Kasumi-1 (cell line): Measurements from ENCODE around the gene CCDC6.
"Not testable (repeated sequence)": the region's sequence is repeated elsewhere in the genome, so short reads cannot be mapped to it uniquely, and the experiment has no call there.

Source experiments
- DNase-seq, 2 experiments: peaks; one replicate each; lab custom pipeline; 2025; lab: John Stamatoyannopoulos, UW

Gene CCDC6

DNA sequence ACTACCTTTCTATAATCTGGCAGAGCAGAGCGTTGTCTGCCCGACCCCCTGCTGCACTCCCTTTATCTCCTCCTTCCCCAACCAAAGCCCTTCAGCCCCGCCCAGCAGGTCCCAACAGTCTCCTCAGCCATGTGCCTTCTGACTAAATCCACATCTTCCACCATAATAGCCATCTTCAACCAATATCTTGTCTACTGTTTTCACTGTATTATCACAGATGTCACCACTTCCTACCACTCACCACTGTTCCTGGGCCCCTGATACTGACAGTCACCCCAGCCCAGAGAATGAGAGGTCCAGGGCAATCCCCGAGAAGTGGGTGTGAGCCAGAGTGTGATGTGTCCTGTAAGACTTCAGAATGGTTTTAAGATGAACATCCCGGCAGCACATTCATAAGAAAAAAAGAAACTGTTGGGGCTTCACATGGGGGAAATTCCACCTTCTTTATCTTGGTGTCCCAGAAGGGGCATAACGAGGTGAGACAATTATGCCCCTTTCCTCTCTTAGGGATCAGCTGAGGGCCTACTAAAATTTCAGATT is 25.3 kb downstream of the CCDC6 start:
- DNase-seq = no peak

DNA sequence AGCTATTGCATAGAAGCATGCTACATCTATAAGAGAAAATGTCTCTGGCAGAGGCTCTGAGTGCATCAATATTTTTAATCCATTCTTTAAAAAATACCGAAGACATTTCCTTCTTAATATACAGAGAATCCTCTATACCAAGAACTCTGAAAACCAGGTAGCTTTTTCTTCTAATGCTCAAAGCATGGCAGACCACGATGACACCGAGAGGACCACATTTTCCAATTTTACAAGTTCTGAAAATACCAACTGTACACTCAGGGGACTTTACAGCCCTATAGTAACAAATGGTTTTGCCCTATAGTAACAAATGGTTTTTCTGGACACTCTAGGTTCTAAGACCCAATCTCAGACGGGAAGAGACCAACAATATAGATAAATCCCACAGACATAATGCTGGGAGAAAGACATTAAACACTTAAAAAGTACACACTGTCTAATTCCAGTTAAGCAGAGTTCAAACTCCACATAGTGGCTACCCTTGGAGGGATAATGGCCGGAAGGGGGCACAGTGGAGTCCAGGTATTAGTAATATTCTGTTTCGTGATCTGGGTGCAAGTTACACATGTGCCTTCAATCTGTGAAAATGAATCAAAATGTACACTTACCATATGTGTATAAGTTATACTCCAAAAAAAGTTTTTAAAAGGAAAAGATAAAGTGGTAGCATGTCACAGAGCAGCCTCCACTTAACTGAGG is 26.2 kb downstream of the CCDC6 start:
- DNase-seq = no peak

DNA sequence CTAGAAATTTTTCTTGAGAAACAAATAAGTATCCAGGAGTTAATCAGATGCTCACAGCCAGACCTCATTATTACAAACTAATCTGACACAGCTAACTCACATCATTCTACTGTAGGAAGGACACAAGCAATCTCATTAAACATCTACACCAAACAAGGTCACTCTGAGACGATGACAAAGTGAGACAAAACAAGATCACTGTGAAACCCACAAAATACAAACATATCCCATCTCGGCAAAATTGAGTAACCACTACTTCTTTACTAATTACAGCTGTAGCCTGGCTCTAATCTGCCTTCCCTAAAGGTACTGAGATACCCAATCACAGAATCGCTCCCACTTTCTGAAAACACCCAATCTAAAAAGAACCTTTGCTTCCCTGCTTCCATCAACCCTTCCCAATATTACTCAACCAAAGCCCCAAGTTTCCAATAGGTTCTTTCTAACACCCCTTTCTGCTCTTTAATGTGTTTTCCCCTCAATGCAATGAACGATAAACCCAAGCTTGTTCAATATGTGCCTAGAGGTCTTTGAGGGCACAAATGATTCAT is 26.9 kb downstream of the CCDC6 start:
- DNase-seq = no peak

DNA sequence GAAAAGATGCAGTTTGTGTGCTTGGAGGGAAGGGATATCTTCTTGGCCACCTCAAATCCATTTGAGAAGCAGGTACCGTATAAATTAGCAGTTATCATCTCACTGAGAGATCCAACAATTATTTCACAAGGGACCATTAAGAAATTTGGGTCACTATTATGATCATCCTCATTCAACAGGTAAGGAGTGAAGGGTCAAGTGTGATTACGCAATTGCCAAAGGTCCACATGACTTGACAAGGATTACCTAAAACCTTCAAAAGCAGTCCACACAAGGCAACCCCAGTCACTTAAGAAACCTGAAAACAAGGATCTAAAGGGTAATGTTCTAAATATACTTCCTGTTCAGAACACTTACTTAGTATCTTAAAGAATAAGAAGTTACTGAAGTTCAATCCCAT is 27.4 kb downstream of the CCDC6 start:
- no peak for DNase-seq

DNA sequence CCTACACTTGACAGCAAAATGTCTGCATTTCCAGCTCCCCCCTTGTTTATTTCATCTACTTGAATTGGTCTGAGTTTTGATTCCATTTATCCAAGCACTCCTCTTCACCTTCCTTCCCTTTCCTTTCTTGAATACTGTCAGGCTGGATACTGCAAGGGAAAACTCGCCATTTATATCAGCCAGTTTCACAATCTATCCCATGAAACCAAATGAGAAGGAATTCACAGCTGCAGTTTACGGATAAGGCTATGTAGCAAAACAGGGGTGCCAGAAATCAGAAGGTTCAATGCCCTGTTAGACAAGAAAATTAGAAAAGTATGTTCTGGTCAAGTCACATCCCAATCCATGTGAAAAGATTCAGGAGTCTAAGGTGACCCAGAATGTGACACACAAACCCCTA is 28.1 kb downstream of the CCDC6 start:
- DNase-seq = no peak

DNA sequence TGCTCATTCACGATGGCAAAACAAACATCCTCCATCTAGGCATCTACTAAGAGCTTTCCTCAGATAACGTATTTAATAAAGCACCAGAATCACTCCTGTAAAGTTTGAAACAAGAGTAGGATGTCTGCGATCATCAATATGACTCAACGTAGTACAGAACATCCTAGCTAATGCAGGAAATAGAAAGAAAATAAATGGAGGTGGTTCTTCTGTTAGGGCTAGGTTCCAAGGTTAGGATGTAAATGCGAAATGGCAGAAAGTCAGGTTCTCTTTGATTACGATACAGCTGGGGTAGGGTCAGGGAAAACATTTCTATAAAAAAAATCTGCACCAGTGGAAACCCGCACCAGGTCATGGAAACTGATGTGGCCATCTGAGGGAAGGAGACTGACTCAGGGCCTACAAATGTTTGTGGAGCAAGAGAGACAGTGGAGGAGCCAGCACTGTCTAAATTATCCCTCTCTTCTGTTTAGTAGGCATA is 29.1 kb downstream of the CCDC6 start:
- DNase-seq = no peak

DNA sequence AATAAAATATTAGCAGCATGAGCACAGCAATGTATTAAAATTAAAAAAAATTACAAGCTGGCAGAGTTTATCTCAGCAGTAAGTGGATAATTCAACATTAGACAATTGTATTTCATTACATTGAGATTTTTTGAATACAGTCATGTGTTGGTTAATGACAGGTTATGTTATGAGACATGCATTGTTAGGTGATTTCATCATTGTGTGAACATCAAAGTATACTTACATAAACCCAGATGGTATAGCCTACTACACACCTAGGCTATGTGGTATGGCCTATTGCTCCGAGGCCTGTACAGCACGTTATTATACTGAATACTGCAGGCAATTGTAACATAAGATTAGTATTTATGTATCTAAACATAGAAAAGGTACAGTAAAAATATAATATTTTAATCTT is 29.7 kb downstream of the CCDC6 start:
- DNase-seq = no peak

DNA sequence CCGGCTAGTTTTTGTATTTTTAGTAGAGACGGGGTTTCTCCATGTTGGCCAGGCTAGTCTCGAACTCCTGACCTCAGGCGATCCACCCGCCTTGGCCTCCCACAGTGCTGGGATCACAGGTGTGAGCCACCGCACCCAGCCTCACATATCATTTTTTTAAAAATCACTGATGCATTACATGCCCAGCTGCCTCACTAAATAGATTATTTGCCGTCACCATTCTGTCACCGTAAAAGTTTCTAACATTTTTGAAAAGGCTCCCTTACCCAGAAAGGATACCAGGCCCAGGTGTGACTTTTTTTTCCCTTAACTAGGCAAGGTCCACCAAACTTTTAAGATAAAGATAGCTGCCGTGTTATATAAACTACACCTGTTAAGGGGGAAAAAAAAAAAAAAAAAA is 30.1 kb downstream of the CCDC6 start:
- not testable (repeated sequence) for DNase-seq

DNA sequence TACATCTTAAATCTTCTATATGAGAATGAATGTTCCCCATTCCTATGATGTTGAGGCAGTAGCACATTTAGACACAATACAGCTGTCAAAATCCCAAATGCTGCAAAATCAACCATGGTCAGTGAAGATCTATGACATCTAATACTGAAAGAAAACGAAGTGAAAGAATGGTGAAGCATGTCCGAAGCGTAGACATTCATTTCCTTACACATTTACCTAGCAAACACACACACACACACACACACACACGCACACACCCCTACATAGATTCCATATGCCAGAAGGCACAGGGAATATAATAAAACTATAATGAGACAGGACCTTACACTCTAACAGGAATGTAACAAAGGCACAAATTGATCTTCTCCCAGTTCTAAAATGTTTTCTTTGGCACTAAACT is 32.5 kb downstream of the CCDC6 start:
- DNase-seq = no peak

DNA sequence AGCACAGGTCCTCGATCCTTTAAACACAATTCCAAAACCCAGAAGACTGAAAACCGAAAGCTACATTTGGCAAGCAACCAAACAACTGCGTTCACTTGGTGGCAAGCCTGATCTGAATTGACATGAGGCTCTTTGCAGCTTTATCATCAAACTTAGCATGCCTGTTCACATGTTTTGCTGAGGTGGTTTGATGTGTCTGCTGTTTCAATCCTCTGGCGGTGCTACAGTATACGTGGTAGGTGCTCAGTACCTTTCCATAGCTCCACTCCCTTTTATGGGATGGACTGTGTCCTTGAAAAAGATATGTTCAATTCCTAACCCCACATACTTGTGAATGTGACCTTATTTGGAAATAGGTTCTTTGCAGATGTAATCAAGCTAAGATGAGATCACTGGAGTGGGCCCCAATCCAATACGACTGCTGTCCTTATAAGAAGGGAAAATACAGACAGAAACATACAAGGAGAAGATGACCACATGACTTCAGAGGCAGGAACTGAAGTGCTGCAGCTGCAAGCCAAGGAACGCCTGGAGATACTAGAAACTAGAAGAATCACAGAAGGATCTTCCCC is 33.4 kb downstream of the CCDC6 start:
- DNase-seq = no peak

DNA sequence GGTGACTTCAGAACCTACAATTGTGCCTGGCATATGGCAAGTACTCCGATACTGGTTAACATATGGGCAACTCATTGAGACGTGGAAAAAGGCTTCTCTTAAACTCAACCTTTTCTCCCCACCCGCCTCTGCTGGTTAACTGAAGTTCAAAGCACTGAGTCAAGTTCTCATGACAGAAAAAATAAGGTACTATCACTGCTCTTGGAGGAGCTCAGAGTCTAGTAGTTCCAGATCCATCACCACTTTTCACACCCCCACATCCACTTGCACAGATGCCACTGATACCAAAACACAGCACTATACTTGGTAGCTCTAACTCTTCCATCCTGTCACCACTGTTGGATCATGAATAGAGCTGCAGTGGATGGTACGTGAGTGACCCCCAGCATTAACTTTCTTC is 36.2 kb downstream of the CCDC6 start:
- no peak for DNase-seq

DNA sequence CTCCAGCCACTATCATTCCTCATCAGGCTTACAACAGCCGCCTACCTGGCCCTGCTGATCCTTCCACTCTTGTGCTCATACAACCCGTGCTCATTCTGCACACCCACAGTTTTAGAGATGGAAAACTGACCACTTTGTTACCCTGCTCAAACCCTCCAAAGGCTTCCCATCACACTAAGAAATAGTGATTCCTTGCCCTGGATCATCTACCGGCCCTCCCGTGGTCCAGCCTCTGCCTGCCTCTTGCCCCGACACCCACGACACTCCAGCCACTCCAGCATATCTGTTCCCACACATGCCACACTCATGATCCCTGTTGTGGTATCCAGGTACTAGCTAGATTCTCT is 36.8 kb downstream of the CCDC6 start:
- DNase-seq = no peak

DNA sequence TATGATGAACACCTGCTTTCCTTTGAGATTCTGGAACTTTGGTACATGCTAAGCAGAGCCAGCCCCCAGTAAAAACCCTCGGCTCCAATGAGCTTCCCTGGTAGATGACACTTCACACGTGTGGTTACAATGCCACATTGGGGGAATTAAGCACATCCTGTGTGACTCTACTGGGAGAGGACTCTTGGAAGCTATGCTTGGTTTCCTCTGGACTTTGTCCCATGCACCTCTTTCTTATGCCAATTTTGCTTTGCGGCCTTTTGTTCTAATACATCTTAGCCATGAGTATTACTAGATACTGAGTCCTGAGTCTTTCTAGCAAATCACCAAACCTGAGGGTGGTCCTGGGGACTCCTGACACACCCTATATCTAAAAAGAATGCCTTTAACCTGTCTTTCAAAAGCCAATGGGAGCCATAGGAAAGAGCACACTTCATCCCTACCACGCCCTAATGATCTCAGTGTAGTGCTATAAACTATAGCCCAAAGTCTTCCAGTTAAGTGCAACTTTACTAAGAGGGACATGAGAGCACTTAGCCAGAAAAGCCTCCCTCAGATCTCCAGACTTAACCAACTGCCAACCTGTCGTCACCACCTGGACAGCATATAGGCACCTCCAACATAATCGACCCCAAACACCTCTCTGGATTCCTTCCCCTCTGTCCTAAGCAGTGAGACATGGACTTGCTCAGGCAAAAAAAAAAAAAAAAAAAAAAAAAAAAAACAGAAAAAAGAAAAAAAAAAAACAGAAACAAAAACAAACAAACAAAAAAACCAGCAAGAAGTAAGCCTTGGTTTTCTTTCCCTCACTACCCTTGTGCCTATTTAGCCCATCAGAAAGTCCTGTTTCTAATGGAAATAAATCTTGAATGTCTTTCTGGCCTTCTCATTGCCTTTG is 37.4 kb downstream of the CCDC6 start:
- no peak for DNase-seq

DNA sequence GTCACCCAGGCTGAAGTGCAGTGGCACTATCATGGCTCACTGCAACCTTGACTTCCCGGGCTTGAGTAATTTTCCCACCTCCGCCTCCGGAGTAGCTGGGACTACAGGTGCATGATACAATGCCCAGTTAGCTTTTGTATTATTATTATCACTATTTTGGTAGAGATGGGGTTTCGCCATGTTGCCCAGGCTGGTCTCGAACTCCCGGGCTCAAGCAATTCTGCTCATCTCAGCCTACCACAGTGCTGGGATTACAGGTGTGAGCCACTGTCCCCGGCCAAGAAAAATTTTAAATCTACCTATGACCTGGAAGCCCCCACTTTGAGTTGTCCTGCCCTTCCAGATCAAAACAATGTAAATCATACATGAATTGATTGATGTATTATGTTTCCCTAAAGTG is 38.8 kb downstream of the CCDC6 start:
- no peak for DNase-seq

DNA sequence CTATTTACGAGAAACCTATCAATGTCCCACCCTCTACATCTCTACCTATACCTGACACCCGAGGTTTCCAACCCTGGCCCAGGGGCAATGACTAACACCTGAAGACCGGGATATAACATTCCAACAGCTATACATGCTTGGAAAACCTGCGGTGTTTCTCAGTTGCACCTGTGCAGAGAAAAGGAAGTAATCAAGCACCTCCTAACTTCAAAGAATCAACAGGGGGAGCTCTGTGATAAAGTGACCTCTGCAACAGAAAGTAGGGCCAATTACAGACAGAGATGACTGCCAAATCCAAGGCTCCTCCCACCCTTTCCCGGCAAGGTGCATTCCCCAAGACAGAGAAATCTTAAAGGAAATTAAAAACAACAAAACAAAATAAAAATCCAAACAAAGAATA is 41.3 kb downstream of the CCDC6 start:
- no peak for DNase-seq

DNA sequence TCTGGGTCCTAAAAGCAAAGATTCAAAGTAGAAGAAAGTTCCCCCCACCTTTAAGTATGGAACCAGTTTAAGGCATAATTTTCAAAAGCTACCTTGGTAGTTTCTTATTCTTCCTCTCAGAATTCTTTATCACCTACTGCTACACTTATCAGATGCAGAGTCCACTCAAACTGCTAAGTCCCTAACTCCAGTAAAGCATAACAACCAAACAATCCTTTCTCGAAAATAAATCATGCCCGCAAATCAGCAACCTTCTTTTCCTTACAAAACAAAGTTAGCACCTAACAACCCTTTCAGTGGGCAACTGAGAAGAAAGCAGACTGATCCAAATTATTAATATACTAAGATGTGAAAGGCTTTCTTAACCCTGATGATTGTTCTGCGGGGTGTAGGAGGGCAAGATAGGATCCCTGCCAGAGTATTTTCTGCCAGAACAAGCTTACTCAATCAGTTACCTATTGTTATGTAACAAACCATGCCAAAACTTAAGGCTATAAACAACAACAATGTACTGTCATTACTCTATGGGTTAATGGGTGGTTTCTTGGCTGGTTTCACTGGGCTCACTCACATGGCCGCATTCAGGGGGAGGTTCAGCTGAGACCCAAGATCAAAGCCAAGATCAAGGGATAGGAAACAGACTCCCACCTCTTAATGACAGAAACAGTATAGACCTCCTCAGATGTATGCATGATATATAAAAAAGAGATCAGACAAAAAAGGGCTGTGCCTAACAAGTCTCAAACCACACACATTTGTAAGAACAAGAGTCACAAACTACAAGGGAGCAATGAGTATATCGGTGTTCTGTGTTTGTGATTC is 42.0 kb downstream of the CCDC6 start:
- DNase-seq = no peak

DNA sequence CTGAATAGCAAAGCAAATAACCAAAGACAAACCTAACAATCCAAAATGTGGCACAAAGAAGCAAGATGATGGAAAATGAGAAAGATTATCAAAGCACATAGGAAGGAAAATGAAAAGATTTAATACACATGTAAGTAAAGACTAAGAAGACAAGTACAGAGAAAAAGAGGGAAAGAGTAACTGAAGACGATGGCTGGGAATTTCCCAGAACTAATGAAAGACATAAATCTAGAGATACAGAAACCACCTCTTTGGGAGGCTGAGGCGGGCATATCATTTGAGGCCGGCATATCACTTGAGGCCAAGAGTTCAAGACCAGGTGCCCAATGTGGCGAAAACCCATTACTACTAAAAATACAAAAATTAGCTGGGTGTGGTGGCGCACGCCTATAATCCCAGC is 46.8 kb downstream of the CCDC6 start:
- no peak for DNase-seq

DNA sequence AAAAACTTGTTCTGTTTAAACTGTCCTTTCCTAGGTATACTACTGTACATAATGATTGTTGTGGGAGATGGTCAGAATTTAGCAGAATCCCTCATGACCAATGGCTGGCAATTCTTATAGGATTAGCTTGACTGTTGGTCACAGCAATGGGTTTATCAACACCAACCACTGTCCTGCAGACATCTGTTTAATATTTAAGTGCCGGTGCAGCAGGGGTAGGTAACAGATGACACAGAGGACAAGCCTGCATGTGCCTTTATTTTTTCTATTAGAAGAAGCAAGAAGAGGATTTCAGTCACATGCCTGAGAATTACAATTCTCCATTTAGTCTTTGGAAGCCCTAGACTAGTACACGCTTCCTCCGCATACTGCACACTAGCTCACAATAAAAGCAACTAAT is 48.4 kb downstream of the CCDC6 start:
- DNase-seq = no peak

DNA sequence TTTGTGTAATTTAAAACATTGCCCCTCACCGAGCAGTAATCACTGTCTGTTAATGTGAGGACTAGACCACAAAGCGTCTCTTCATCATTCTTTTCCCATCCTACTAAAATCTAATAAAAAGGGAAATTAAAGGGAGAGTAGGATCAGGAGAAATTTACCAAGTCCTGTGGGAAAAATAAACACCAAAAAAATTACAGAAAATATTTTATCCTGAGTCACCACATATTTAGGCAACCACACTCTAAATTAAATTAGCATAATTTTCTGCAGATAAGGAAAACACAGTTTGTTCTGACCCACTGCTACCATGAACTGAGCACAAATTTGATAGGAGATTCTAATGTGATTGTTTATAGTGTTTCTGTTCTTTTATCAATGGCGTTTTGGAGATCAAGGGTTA is 49.3 kb downstream of the CCDC6 start:
- DNase-seq = no peak

DNA sequence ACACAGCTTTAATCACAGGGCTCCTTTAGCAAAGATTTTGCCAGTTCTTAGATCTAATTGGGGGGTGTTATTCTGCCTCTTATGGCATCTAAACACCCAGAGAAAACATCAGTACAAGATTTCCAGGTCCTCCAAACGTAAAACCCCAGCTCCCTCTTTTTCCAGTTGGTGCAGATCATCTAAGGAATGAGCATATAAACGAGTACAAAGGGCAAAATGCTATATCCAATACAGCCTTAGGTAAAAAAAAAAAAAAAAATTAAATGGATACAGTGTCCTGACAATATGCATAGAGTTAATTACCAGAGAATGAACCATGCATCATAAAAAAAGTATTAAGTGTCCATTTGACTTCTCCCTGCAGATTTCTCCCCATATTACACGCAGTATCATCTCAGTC is 50.3 kb downstream of the CCDC6 start:
- DNase-seq = no peak

DNA sequence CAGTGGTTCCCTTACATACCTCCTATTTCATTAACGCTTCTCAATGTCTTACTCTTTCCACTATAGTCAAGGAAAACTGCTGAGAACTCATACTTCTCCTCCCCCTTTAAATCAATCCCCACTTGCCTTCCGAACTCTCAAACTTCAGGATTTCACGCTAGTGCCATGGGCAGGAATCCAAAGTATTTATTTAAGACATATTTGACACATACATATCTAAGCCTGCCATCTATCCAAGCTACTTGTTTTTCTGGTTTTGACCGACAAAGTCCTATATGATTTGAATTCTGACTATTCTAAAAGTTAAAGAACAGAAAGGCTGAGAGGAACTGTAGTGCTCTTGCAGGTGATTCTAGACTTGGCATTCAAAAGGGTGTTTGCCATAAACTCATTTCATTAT is 51.8 kb downstream of the CCDC6 start:
- no peak for DNase-seq

DNA sequence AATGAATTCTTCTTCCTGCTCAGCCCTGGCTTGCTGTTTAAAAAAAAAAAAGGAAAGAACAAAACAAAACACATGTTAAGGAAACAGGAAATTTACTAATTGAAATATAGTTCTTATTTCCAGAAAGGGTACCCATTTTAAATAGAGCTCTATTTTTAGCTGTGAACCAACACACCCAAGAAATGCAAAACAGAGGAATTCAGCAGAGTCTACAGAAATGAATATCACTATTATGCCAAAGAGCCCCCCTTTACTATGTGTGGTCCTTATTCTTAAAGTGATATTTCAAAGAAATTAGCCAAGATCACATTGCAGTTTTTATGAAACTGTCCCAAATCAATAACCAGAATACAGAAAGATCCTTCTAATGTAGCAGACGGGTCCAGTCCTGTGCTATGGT is 53.7 kb downstream of the CCDC6 start:
- no peak for DNase-seq
